Epidermal melanocyte (primary cell): Measurements from ENCODE around the gene FBXO21.

Experiments used
- DNase-seq: peaks from one replicate; pipeline ENCODE4 v3.0.0; 2011; ENCODE audit warnings: low spot score; ENCODE audit not compliant: insufficient read length

The FBXO21 gene

GRCh38 chr12:117140397-117141096 lies 49.7 kb downstream of the FBXO21 start:
- no peak for DNase-seq

DNA sequence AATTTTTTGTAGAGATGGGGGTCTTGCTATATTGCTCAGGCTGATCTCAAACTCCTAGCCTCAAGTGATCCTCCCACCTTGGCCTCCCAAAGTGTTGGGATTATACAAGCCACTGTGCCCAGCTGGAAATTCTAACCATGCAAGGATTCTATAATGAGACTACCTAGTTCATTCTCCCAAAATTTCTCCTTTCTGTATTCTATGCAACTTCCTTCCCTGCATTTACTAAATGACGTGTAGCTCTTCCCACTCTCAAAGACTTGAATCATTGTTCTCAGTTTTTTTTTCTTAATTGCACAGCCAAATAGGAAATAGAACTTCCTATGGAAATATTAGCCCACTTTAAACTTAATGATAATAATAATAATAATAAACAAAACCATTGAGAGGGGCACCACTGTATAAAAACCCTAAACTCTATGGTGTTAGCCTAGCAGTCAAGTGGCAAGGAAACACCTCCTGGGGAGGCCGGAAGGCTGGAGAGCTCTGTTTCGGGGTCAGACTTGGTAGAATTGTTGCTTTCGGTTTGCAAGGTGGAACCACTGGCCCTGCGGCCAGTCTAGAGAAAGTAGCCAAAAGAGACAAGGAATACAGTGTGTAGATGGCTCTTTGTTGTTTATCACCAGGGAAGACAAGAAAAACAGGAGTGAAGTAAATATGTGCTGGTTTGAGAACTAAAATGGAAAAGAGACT lies 51.1 kb downstream of the FBXO21 start:
- no peak for DNase-seq

DNA sequence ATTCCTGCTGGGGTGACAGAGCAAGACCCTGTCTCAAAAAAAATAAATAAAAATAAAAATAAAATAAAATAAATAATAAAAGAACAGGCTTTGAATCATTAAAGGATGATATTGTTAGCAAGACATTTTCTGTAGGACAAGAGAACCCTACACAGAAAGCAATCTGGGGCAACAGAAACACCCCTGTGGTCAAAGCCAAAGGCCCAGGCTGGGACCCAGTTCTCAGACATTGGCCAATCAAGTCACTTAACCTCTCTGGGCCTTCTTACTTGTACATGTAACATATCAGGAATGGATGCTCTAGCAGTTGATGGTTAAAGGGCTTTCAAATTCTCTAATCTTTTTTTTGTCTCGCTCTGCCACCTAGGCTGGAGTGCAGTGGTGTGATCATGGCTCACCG lies 55.5 kb downstream of the FBXO21 start:
- DNase-seq: no peak

GRCh38 chr12:117134059-117134458 lies 56.2 kb downstream of the FBXO21 start:
- DNase-seq: no peak

DNA sequence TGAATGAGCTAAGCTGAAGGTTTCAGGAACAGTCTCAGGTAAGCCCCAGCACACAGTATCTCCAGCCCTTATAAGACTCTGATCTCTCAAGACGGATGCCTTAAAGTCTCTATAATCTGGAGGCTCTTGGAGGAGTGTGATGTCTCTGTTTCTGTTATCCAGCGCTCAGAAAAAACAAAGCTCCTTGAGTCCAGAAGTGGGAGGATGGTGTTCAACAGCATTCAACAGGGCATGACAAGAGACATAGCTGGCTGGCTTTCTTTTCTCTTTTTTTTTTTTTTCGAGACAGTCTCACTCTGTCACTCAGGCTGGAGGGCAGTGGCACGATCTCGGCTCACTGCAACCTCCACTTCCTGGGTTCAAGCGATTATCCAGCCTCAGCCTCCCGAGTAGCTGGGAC lies 59.5 kb downstream of the FBXO21 start:
- DNase-seq: no peak

- DNase-seq: no peak
Observed at GRCh38 chr12:117129391-117129790, 60.9 kb downstream of the FBXO21 start.

DNA sequence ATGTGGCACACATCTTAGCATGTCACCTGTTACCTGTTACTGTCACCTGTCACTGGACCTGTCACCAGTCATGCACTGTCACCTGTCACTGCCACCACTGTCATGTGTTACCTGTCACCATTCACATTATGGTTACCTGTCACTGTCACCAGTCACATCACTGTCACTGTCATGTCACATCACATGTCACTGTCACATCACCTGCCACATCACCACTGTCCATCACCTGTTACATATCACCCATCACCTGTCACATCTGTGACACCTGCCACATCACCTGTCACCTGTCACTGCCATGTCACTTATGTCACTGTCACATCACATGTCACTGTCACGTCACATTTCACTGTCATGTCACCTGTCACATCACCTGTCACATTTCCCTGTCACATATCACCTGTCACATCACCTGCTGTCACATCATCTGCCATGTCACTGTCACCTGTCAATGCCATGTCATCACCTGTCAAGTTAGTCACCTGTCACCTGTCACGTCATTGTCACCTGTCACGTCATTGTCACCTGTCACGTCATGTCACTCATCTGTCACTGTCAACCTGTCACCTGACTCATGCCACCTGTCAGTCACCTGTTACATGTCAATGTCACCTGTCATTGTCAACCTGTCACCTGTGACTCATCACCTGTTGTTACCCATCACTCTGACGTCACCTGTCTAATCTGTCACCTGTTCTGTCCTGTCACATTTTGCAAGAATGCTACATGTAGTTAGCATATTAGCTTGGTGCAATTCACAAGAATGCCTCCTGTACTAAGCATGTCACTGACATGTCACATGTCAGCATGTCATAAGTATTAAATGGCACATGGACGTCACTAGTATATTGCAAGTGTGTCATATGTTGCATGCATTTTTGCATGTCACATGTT lies 62.1 kb downstream of the FBXO21 start:
- no peak for DNase-seq

DNA sequence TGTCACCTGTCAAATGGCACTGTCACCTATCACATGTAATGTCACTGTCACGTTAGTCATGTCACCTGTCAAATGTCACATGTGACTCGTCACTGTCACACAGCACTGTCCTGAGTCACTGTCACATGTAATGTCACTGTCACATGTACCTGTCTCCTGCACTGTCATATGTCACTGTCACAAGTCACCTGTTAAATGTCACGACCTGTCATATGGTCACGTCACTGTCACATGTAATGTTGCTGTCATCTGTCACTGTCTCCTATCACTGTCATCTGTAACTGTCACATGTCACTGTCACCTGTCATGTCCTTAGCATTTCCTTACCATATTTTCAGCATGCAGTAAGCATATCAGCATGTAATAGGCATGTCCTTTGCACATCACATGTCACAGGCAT lies 63.9 kb downstream of the FBXO21 start:
- no peak for DNase-seq

- no peak for DNase-seq
Observed at GRCh38 chr12:117125767-117126166, 64.5 kb downstream of the FBXO21 start.

DNA sequence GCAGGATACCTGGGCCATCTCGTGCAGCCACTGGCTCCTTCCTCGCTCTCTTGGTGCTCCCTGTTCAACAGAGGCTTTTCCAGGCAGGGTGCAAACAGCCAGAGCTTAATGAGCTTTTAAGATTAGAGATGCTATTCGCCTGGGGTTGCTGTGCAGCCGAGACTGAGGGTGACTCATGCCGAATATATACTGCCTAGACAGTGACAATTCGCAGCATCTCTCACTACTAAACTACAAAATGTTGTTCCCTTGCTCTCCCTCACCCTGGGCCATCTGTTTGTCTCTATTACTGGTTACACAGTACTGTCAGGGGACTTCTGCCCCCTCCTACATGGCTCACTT lies 65.0 kb downstream of the FBXO21 start:
- no peak for DNase-seq

GRCh38 chr12:117124421-117125271 lies 65.6 kb downstream of the FBXO21 start:
- no peak for DNase-seq

- no peak for DNase-seq
Observed at GRCh38 chr12:117121441-117121840, 68.8 kb downstream of the FBXO21 start.

- no peak for DNase-seq
Observed at GRCh38 chr12:117120787-117121186, 69.5 kb downstream of the FBXO21 start.

DNA sequence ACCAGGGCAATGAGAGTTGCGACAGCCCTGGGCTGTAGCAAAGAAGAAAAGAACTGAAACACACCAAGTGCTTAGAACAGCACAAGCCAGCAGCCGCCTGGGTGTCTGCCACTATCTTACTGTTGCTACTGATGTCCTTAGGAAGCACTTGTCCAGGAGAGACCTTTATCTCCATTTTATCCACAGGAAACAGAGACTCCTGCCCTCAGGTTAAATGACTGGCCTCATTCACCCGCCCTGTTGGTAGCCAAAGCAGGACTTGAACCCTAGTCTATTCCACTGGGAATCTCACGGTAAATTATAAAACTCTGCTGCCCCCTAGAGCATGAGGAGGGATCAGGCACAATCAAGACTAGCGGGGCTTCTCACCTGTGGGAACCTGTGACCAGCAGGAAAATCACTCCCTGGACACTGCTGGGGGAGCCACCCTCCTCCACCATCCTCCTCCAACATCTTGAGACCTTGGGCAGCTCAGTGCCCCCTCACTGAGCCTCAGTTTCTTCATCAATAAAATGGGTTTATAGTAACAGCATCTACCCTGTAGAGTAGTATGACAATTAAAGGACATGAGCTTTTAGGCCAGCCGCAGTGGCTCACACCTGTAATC lies 70.6 kb downstream of the FBXO21 start:
- DNase-seq: no peak

DNA sequence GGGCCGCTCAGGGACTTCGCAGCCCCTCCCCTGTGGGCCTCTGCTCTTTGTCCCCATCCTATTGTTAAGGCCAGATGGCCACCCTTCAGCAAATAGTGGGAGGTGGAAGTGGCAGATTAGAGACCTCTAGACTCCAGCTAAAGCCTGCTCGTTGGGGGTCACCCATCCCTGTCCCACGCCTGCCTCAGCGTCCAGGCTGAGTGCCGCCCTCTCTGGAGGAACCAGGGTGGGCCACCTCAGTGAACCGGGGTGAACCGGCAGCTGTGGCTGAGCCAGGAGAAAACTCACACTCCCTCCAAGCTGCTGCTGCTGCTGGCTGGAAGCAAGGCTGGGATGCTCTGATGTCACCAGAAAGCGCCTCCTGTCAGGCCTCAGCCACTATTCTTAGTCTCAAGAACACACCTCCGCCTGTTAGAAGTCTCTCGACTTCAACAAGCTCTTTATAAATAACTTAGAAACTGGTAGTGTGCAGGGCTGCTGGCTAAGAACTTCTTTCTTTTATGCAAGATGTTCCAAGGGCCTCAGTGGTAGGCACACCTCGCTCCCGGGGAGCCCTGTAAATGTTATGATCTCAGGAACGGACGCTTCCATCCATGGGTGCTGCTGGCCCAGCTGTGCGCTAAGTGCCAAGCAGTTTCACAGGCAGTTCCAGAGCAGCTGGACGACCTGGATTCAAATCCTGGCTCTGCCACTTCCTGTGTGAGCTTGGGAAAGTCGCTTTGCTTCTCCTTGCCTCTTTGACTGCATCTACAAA lies 71.3 kb downstream of the FBXO21 start:
- no peak for DNase-seq

DNA sequence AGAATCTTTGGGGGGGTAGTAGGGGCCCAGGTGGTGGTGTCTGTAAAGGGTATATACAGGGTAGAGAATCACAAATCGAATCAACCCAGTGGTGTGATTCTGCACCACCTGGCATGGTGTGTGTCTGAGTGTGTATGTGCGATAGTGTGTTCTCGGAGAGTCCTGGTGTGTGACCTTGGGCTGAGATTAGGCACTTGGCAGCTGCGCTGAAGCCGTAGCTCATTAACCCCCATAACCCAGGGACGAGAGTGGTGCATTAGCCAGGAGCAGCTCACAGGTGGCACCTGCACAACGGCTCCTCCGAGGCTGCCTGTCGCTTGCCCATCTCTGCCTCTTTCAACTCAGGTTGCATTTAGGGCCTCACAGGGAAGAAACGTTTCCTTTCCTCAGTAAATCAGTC lies 75.5 kb downstream of the FBXO21 start:
- DNase-seq: no peak

DNA sequence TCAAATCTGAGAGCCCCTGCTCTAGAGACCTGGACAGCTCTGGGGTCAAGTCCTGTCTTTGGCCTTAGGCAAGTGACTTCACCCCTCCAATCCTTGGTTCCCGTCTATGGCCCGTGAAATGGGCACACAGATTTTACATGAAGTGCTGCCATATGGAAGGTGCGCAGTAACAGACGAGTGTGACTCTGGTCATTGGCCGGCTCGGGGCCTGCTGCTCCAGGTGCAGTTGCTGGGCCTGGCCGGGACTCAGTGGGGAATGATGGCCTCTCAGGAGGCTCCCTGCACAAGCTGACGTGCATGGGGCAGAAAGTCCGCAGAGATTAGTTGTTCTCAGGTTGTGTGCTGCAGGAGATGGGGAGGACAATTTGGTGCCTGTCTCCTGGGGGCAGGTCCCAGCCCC lies 77.0 kb downstream of the FBXO21 start:
- DNase-seq: no peak

- DNase-seq: no peak
Observed at GRCh38 chr12:117111821-117112595, 78.3 kb downstream of the FBXO21 start.

DNA sequence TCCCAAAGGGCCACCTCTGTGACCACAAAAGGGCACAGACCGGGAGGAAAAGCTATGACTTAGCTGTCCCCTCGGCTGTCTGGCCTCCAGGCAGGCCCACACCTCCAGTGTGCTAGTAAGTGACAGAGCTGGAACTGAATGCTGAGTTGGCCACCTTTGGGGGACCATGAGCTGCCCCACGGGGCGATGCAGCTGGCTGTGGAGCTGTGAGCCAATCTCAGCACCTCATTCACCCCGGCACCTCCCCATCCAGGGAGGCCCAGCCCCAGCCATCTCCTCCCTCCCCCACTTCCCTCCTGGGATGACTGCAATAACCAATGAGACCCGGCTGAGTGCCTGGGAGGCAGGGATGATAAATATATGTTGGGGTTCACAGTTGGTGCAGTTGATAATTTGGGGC lies 78.9 kb downstream of the FBXO21 start:
- DNase-seq: no peak
